SK-N-SH (cell line): ENCODE results near the gene KCTD14. TPM values are rescaled to one million over a fixed set of nuclear protein-coding genes. Genes with fewer than 3 reads are reported as not detected.

ENCODE experiments used
- CTCF ChIA-PET: fragments of 300-600, 350-600 bp; formaldehyde crosslinking; extraction: SDS; loops from one replicate; lab custom pipeline; 2021; lab: Yijun Ruan, JAX
- POLR2A ChIA-PET: fragments of 350-600 bp; sonication (Branson Sonifier 250); formaldehyde crosslinking; extraction: SDS; loops from one replicate; lab custom pipeline; 2020; ENCODE audit warnings: antibody characterized with exemption, inconsistent platforms; lab: Yijun Ruan, JAX
- DNase-seq: peaks from one replicate; pipeline ENCODE4 v3.0.0; 2012
- H2AFZ ChIP-seq: fragments of 200-600 bp; sonication (generic); 2 replicates; pipeline ENCODE4 v1.8.1; 2016; ENCODE audit warnings: antibody characterized with exemption, mild to moderate bottlenecking, low read depth
- H3F3A ChIP-seq: fragments of 200-600 bp; sonication (generic); replicated peaks from 2 replicates; pipeline ENCODE3; 2016; ENCODE audit warnings: antibody characterized with exemption, mild to moderate bottlenecking; ENCODE audit not compliant: insufficient read depth
- H3K27ac ChIP-seq, 2 experiments: fragments of 200-500 bp in 1 of 2; fragments of 200-600 bp in 1 of 2; sonication (Bioruptor generic) in 1 of 2; sonication (generic), shearing (Covaris generic) in 1 of 2; 2 replicates each; pipeline versions ENCODE4 v1.5.1 to v1.6.1; 2014 to 2016; ENCODE audit warnings: low read depth in 2 of 2, inconsistent platforms in 1 of 2, low read length in 1 of 2, mild to moderate bottlenecking in 1 of 2, mixed read lengths in 1 of 2
- H3K27me3 ChIP-seq: fragments of 200-600 bp; sonication (generic), shearing (Covaris generic); 2 replicates; pipeline ENCODE4 v1.6.1; 2016; ENCODE audit warnings: mixed run types; ENCODE audit not compliant: insufficient read depth
- H3K36me3 ChIP-seq, 2 experiments: fragments of 200-500 bp in 1 of 2; fragments of 200-600 bp in 1 of 2; sonication (Bioruptor generic) in 1 of 2; sonication (generic) in 1 of 2; replicated peaks in 1 of 2; 2 replicates each; pipeline versions ENCODE3 to v1.5.1; 2014 to 2016; ENCODE audit warnings: low read length in 1 of 2, mild to moderate bottlenecking in 1 of 2; ENCODE audit not compliant: insufficient read depth in 2 of 2, control insufficient read depth in 1 of 2
- H3K4me1 ChIP-seq, 2 experiments: fragments of 200-500 bp in 1 of 2; fragments of 200-600 bp in 1 of 2; sonication (Bioruptor generic) in 1 of 2; sonication (generic), shearing (Covaris generic) in 1 of 2; 2 replicates each; pipeline versions ENCODE4 v1.5.1 to v1.6.1; 2014 to 2016; ENCODE audit warnings: low read depth in 1 of 2, low read length in 1 of 2, mixed run types in 1 of 2; ENCODE audit not compliant: insufficient read depth in 2 of 2, control insufficient read depth in 1 of 2
- H3K4me2 ChIP-seq: fragments of 200-600 bp; sonication (generic), shearing (Covaris generic); 2 replicates; pipeline ENCODE4 v1.6.1; 2017; ENCODE audit warnings: mixed run types
- H3K4me3 ChIP-seq, 2 experiments: fragments of 200-500 bp in 1 of 2; fragments of 200-600 bp in 1 of 2; sonication (Bioruptor generic) in 1 of 2; sonication (generic), shearing (Covaris generic) in 1 of 2; 2 replicates each; pipeline versions ENCODE4 v1.5.1 to v1.8.1; 2014 to 2016; ENCODE audit warnings: low read depth in 2 of 2, inconsistent platforms in 1 of 2, low read length in 1 of 2, mild to moderate bottlenecking in 1 of 2, mixed read lengths in 1 of 2, moderate library complexity in 1 of 2
- H3K79me2 ChIP-seq: fragments of 200-600 bp; sonication (generic); 2 replicates; pipeline ENCODE4 v1.8.1; 2017; ENCODE audit warnings: mild to moderate bottlenecking; ENCODE audit not compliant: insufficient read depth
- H3K9ac ChIP-seq: fragments of 200-600 bp; sonication (generic); 2 replicates; pipeline ENCODE4 v1.6.1; 2017; ENCODE audit warnings: mixed run types
- H3K9me2 ChIP-seq: fragments of 200-600 bp; sonication (generic); 2 replicates; pipeline ENCODE4 v1.6.1; 2017; ENCODE audit warnings: mixed run types
- H3K9me3 ChIP-seq: fragments of 200-600 bp; sonication (generic); 2 replicates; pipeline ENCODE4 v1.6.1; 2017; ENCODE audit warnings: mixed run types, mild to moderate bottlenecking, moderate library complexity
- H4K20me1 ChIP-seq: fragments of 200-600 bp; sonication (generic); 2 replicates; pipeline ENCODE4 v1.6.1; 2017; ENCODE audit warnings: mild to moderate bottlenecking, mixed run types; ENCODE audit not compliant: insufficient read depth
- FOXM1 ChIP-seq: IDR thresholded peaks from 2 replicates; pipeline ENCODE4 v1.4.0; 2012; ENCODE audit warnings: low read depth, mild to moderate bottlenecking
- GABPA ChIP-seq: IDR thresholded peaks from 2 replicates; pipeline ENCODE4 v1.4.0; 2012; ENCODE audit warnings: low read depth, mild to moderate bottlenecking
- IRF3 ChIP-seq: fragments of 150-350 bp; IDR thresholded peaks from 2 replicates; pipeline ENCODE4 v1.6.1; 2016; ENCODE audit warnings: mild to moderate bottlenecking, low read depth, low read length
- MXI1 ChIP-seq: IDR thresholded peaks from 2 replicates; pipeline ENCODE4 v1.6.1; 2012; ENCODE audit warnings: mild to moderate bottlenecking, low read depth, low read length, improper control_type of control experiment
- NFIC ChIP-seq: IDR thresholded peaks from 2 replicates; pipeline ENCODE4 v1.4.0; 2012; ENCODE audit warnings: borderline replicate concordance
- REST ChIP-seq: IDR thresholded peaks from 2 replicates; pipeline ENCODE4 v1.6.1; 2012; ENCODE audit warnings: mild to moderate bottlenecking, low read depth, low read length, moderate library complexity
- TEAD4 ChIP-seq: IDR thresholded peaks from 2 replicates; pipeline ENCODE4 v1.4.0; 2012; ENCODE audit warnings: mild to moderate bottlenecking, borderline replicate concordance; ENCODE audit not compliant: insufficient read depth
- USF2 ChIP-seq: fragments of 150-350 bp; IDR thresholded peaks from 2 replicates; pipeline ENCODE4 v1.6.1; 2017; ENCODE audit warnings: antibody characterized with exemption, low read length, low read depth, borderline replicate concordance
- YY1 ChIP-seq: IDR thresholded peaks from 2 replicates; pipeline ENCODE4 v1.4.0; 2012; ENCODE audit warnings: low read depth, mild to moderate bottlenecking
- ZBTB33 ChIP-seq: IDR thresholded peaks from 2 replicates; pipeline ENCODE4 v1.4.0; 2012; ENCODE audit warnings: low read depth, borderline replicate concordance
- WGBS: methylation state at CpG from one replicate; pipeline ENCODE4 v1.1.6; 2017; ENCODE audit warnings: low lambda C conversion rate; 5-methylcytosine and 5-hydroxymethylcytosine counted together
- polyA plus RNA-seq, 3 experiments: library from polyadenylated mRNA; depleted of rRNA; stranded (reverse); fragments of >200 nt; gene quantifications; 2 replicates each; pipeline ENCODE4 v1.2.3, GENCODE V29; 2012
- TF ChIP-seq, protein P1 (sequence below): IDR thresholded peaks from 2 replicates; pipeline ENCODE4; 2012
- TF ChIP-seq, protein P2 (sequence below): IDR thresholded peaks from 2 replicates; pipeline ENCODE4 v1.4.0; 2012; ENCODE audit warnings: low read depth, borderline replicate concordance

KCTD14 gene
- polyA plus RNA-seq, 1 of the 3 experiments (the other 2 are of a cell fraction): 0.25 TPM

- POLR2A ChIA-PET: interaction anchor here (0.7 kb wide), 1 partner anchor 71 kb away, joined by 3 read pairs; no protein-coding TSS in a partner anchor
- DNase-seq: no peak
- H3K4me1 ChIP-seq: peaks cover 0 to 6% of the 10 kb centered on the region in 2 experiments; a peak in 1 of 4 replicates
- H3K9me3 ChIP-seq: no peaks in the 10 kb centered on the region
- H3K9ac ChIP-seq: no peak overlapping the region
- CTCF ChIA-PET: interaction anchor here (2.0 kb wide), 1 partner anchor 21 kb away, joined by 7 read pairs; no protein-coding TSS in a partner anchor
- WGBS: 67% methylated on average over 2 of the region's 2 CpGs
- H3K27me3 ChIP-seq: no peaks in the 10 kb centered on the region
- peaks cover 18% of the 10 kb centered on the region; the same call in 1 of the 2 replicates for H3K79me2 ChIP-seq
- peaks cover 3% of the 10 kb centered on the region for H3F3A ChIP-seq
- H3K4me2 ChIP-seq: no peak overlapping the region
- peaks cover 30 to 37% of the 10 kb centered on the region in 2 experiments for H3K36me3 ChIP-seq
- no peaks in the 10 kb centered on the region for H3K9me2 ChIP-seq
- no peak overlapping the region for H3K27ac ChIP-seq
- H3K4me3 ChIP-seq: no peak overlapping the region
- TF ChIP-seq TEAD4: no peak
- TF ChIP-seq REST: no peak
- TF ChIP-seq NFIC: no peak
- no peak for TF ChIP-seq USF2
- TF ChIP-seq, protein P1, sequence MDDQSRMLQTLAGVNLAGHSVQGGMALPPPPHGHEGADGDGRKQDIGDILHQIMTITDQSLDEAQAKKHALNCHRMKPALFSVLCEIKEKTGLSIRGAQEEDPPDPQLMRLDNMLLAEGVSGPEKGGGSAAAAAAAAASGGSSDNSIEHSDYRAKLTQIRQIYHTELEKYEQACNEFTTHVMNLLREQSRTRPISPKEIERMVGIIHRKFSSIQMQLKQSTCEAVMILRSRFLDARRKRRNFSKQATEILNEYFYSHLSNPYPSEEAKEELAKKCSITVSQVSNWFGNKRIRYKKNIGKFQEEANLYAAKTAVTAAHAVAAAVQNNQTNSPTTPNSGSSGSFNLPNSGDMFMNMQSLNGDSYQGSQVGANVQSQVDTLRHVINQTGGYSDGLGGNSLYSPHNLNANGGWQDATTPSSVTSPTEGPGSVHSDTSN: no peak
- TF ChIP-seq MXI1: no peak
- no peak for TF ChIP-seq ZBTB33
- TF ChIP-seq YY1: no peak
- no peak for TF ChIP-seq FOXM1
- no peak for TF ChIP-seq IRF3
- TF ChIP-seq, protein P2, sequence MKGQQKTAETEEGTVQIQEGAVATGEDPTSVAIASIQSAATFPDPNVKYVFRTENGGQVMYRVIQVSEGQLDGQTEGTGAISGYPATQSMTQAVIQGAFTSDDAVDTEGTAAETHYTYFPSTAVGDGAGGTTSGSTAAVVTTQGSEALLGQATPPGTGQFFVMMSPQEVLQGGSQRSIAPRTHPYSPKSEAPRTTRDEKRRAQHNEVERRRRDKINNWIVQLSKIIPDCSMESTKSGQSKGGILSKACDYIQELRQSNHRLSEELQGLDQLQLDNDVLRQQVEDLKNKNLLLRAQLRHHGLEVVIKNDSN: no peak
- TF ChIP-seq GABPA: no peak
- H2AFZ ChIP-seq: no peak overlapping the region
- H4K20me1 ChIP-seq: no peaks in the 10 kb centered on the region
Measured at GRCh38 chr11:78066471-78066870, 43.4 kb upstream of the KCTD14 start.
